HepG2 (cell line): ENCODE results near the gene MAT2A. TPM values are rescaled to one million over a fixed set of nuclear protein-coding genes. Genes with fewer than 3 reads are reported as not detected.

Experiments
- ATF7-NPFF ChIP-seq: sonication (generic); formaldehyde crosslinking; IDR thresholded peaks from 2 replicates; pipeline ENCODE4 v1.8.1; 2023; ENCODE audit warnings: mild to moderate bottlenecking, low read depth, missing genetic modification reagents, moderate library complexity
- ATRX ChIP-seq: sonication (generic); formaldehyde crosslinking; IDR thresholded peaks from 2 replicates; pipeline ENCODE4 v1.4.0; 2020; ENCODE audit warnings: missing genetic modification reagents, borderline replicate concordance
- CBFB ChIP-seq: sonication (generic); formaldehyde crosslinking; IDR thresholded peaks from 2 replicates; pipeline ENCODE4 v1.4.0; 2020; ENCODE audit warnings: missing genetic modification reagents
- KLF13 ChIP-seq: sonication (generic); formaldehyde crosslinking; IDR thresholded peaks from 2 replicates; pipeline ENCODE4 v1.4.0; 2020; ENCODE audit warnings: mild to moderate bottlenecking, missing genetic modification reagents
- MBD4 ChIP-seq: IDR thresholded peaks from 2 replicates; pipeline ENCODE4 v1.6.1; 2012; ENCODE audit warnings: low read length, inconsistent platforms, borderline replicate concordance
- PCBP2 ChIP-seq: fragments of 200-400 bp; formaldehyde crosslinking; optimal IDR thresholded peaks from 2 replicates; pipeline ENCODE3; 2018; ENCODE audit warnings: low read length, low read depth; ENCODE audit not compliant: poor library complexity, severe bottlenecking
- REPIN1 ChIP-seq: sonication (generic); formaldehyde crosslinking; IDR thresholded peaks from 2 replicates; pipeline ENCODE4 v1.8.0; 2022; ENCODE audit warnings: missing genetic modification reagents, low read depth, mild to moderate bottlenecking, borderline replicate concordance
- TAF1 ChIP-seq: sonication (generic); formaldehyde crosslinking; IDR thresholded peaks from 2 replicates; pipeline ENCODE4 v1.4.0; 2020; ENCODE audit warnings: missing genetic modification reagents
- TEF ChIP-seq: sonication (generic); formaldehyde crosslinking; IDR thresholded peaks from 2 replicates; pipeline ENCODE4 v1.5.0; 2020; ENCODE audit warnings: missing genetic modification reagents
- TMF1 ChIP-seq: sonication (generic); formaldehyde crosslinking; IDR thresholded peaks from 2 replicates; pipeline ENCODE4 v1.8.1; 2022; ENCODE audit warnings: low read depth, missing genetic modification reagents
- TOPORS ChIP-seq: sonication (generic); formaldehyde crosslinking; IDR thresholded peaks from 2 replicates; pipeline ENCODE4 v1.8.0; 2023; ENCODE audit warnings: mild to moderate bottlenecking, missing genetic modification reagents
- ZMYM4 ChIP-seq: sonication (generic); formaldehyde crosslinking; IDR thresholded peaks from 2 replicates; pipeline ENCODE4 v1.8.1; 2023; ENCODE audit warnings: mild to moderate bottlenecking, missing genetic modification reagents
- ZNF333 ChIP-seq: sonication (generic); formaldehyde crosslinking; IDR thresholded peaks from 2 replicates; pipeline ENCODE4 v1.4.0; 2020; ENCODE audit warnings: mild to moderate bottlenecking, missing genetic modification reagents, borderline replicate concordance
- ZNF567 ChIP-seq: sonication (generic); formaldehyde crosslinking; IDR thresholded peaks from 2 replicates; pipeline ENCODE4 v1.8.1; 2023; ENCODE audit warnings: mild to moderate bottlenecking, missing genetic modification reagents, borderline replicate concordance
- ZNF569 ChIP-seq: sonication (generic); formaldehyde crosslinking; IDR thresholded peaks from 2 replicates; pipeline ENCODE4 v1.5.0; 2020; ENCODE audit warnings: mild to moderate bottlenecking, missing genetic modification reagents, moderate library complexity, borderline replicate concordance
- ZNF619 ChIP-seq: sonication (generic); formaldehyde crosslinking; IDR thresholded peaks from 2 replicates; pipeline ENCODE4 v1.4.0; 2020; ENCODE audit warnings: mild to moderate bottlenecking, missing genetic modification reagents
- ZNF672 ChIP-seq: sonication (generic); formaldehyde crosslinking; IDR thresholded peaks from 2 replicates; pipeline ENCODE4 v1.8.1; 2022; ENCODE audit warnings: missing genetic modification reagents
- ZNF878 ChIP-seq: sonication (generic); formaldehyde crosslinking; IDR thresholded peaks from 2 replicates; pipeline ENCODE4 v1.8.1; 2023; ENCODE audit warnings: mild to moderate bottlenecking, missing genetic modification reagents, moderate library complexity
- polyA plus RNA-seq, 8 experiments: library from polyadenylated mRNA; depleted of rRNA in 3 of 8; stranded (reverse) in 7 of 8; unstranded in 1 of 8; fragments of >200 nt; fragmentation: Illumina TruSeq in 4 of 8; extraction: Trizol in 4 of 8; gene quantifications; 2 replicates each; pipeline versions ENCODE4 v1.2.1 to v1.2.3, GENCODE V29; 2011 to 2016; ENCODE audit warnings: low read depth in 4 of 8, missing spikeins in 1 of 8, mixed read lengths in 1 of 8; ENCODE audit not compliant: insufficient read depth in 1 of 8
- total RNA-seq, 5 experiments: library from RNA; depleted of rRNA; stranded (reverse); fragments of >200 nt; fragmentation: Illumina TruSeq; extraction: Trizol; gene quantifications; 2 replicates each; pipeline ENCODE4 v1.2.3, GENCODE V29; 2016; ENCODE audit warnings: low read depth in 1 of 5
- TF ChIP-seq, protein P1 (sequence below): IDR thresholded peaks from 2 replicates; pipeline ENCODE4 v1.6.1; 2018; ENCODE audit warnings: missing genetic modification reagents, mild to moderate bottlenecking, missing compliant biosample characterization
- TF ChIP-seq, protein P2 (sequence below): sonication (generic); formaldehyde crosslinking; IDR thresholded peaks from 2 replicates; pipeline ENCODE4 v1.4.0; 2020; ENCODE audit warnings: missing genetic modification reagents, borderline replicate concordance

MAT2A gene
- total and polyA plus RNA-seq, 2 of the 13 experiments (the other 11 are each of a cell fraction or from before 2014, with no cell fraction given) = 155 to 331 TPM

GRCh38 chr2:85539361-85540132 lies 579 bp downstream of the MAT2A start (continued):
- TF ChIP-seq KLF13 (no peak), ZNF878 (no peak; the same call in none of the 2 replicates), REPIN1 (peak; percentile 24; the same call in 1 of the 2 replicates), ZNF567 (CRISPR knock-in tag) (no peak; the same call in 1 of the 2 replicates), PCBP2 (no peak), ZNF569 (CRISPR knock-in tag) (no peak), ZNF619 (CRISPR knock-in tag) (no peak; the same call in 1 of the 2 replicates), TMF1 (CRISPR knock-in tag) (peak; percentile 18; the same call in 1 of the 2 replicates), ZNF333 (0 out of 2 replicates have a peak, but pooled peaks have one; percentile 65), MBD4 (no peak), ATF7-NPFF (CRISPR knock-in tag) (peak; percentile 19), ZMYM4 (CRISPR knock-in tag) (no peak), ATRX (CRISPR knock-in tag) (no peak), TEF (CRISPR knock-in tag) (peak; percentile 73; the same call in 1 of the 2 replicates), ZNF672 (peak; percentile 47; the same call in 1 of the 2 replicates), TOPORS (CRISPR knock-in tag) (peak; percentile 22), TAF1 (no peak), CBFB (CRISPR knock-in tag) (no peak; the same call in 1 of the 2 replicates)
- TF ChIP-seq, protein P1, sequence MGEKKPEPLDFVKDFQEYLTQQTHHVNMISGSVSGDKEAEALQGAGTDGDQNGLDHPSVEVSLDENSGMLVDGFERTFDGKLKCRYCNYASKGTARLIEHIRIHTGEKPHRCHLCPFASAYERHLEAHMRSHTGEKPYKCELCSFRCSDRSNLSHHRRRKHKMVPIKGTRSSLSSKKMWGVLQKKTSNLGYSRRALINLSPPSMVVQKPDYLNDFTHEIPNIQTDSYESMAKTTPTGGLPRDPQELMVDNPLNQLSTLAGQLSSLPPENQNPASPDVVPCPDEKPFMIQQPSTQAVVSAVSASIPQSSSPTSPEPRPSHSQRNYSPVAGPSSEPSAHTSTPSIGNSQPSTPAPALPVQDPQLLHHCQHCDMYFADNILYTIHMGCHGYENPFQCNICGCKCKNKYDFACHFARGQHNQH (CRISPR knock-in tag) = no peak; the same call in 1 of the 2 replicates
- TF ChIP-seq, protein P2, sequence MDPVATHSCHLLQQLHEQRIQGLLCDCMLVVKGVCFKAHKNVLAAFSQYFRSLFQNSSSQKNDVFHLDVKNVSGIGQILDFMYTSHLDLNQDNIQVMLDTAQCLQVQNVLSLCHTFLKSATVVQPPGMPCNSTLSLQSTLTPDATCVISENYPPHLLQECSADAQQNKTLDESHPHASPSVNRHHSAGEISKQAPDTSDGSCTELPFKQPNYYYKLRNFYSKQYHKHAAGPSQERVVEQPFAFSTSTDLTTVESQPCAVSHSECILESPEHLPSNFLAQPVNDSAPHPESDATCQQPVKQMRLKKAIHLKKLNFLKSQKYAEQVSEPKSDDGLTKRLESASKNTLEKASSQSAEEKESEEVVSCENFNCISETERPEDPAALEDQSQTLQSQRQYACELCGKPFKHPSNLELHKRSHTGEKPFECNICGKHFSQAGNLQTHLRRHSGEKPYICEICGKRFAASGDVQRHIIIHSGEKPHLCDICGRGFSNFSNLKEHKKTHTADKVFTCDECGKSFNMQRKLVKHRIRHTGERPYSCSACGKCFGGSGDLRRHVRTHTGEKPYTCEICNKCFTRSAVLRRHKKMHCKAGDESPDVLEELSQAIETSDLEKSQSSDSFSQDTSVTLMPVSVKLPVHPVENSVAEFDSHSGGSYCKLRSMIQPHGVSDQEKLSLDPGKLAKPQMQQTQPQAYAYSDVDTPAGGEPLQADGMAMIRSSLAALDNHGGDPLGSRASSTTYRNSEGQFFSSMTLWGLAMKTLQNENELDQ = no peak
